Activated CD4-positive, alpha-beta T cell treated with anti-CD3 and anti-CD28 coated beads, Interleukin-2, Interleukin-6, amounts not matched to agents 100 ng/mL and 50 ng/mL, durations not matched to agents 16 hours and 8 hours (primary cell): ENCODE measurements around the gene MT1B.

ENCODE experiments used
- DNase-seq: peaks from one replicate; pipeline ENCODE4 v3.0.0-alpha.2; 2020

The MT1B gene

GRCh38 chr16:56691885-56692284 is 40.2 kb downstream of the MT1B start:
- no peak for DNase-seq

- no peak for DNase-seq
These were observed 43.6 kb downstream of the MT1B start for GRCh38 chr16:56695246-56695645.

- no peak for DNase-seq
These were observed 45.9 kb downstream of the MT1B start for GRCh38 chr16:56697456-56698155.

GRCh38 chr16:56700195-56700594 is 48.5 kb downstream of the MT1B start:
- DNase-seq = no peak

GRCh38 chr16:56700631-56701030 is 48.9 kb downstream of the MT1B start:
- DNase-seq = no peak

- no peak for DNase-seq
These were observed 49.8 kb downstream of the MT1B start for GRCh38 chr16:56701534-56701933.
